Measurements from ENCODE around the gene ADGRV1. TPM values are rescaled to one million over a fixed set of nuclear protein-coding genes. Genes with fewer than 3 reads are reported as not detected.
"Not testable (repeated sequence)": the region's sequence is repeated elsewhere in the genome, so short reads cannot be mapped to it uniquely, and the experiment has no call there.

ADGRV1 gene
- polyA plus RNA-seq, 1 of the 3 experiments (the other 2 are of a cell fraction): 0.23 TPM

GRCh38 chr5:90618071-90618470 is 59.5 kb downstream of the ADGRV1 start:
- no peak overlapping the region for H2AFZ ChIP-seq (ENCODE audit: low read depth)
- no peak overlapping the region for H3K9ac ChIP-seq
- H3K4me2 ChIP-seq: no peak overlapping the region
- no peaks in the 10 kb centered on the region for H3K4me1 ChIP-seq (ENCODE audit: control insufficient read depth in 1 of 2, insufficient read depth in 2 of 2, low read depth in 1 of 2, low read length in 1 of 2)
- no peaks in the 10 kb centered on the region for H4K20me1 ChIP-seq (ENCODE audit: insufficient read depth)
- H3K27ac ChIP-seq (ENCODE audit: low read depth in 2 of 2, low read length in 1 of 2): no peak overlapping the region
- no peak overlapping the region for H3K4me3 ChIP-seq (ENCODE audit: low read depth in 2 of 2, low read length in 1 of 2)
- 64% methylated on average over 5 of the region's 5 CpGs for WGBS (ENCODE audit: low lambda C conversion rate)
- no peaks in the 10 kb centered on the region for H3K27me3 ChIP-seq (ENCODE audit: insufficient read depth)
- H3K36me3 ChIP-seq (replicated peaks in 1 of 2; ENCODE audit: control insufficient read depth in 1 of 2, insufficient read depth in 2 of 2, low read length in 1 of 2): no peaks in the 10 kb centered on the region
- POLR2A ChIA-PET: no interaction called here
- no peaks in the 10 kb centered on the region for H3K9me3 ChIP-seq
- TF ChIP-seq GABPA (IDR thresholded peaks at IDR 0.05; ENCODE audit: low read depth) (no peak), POLR2AphosphoS5 (IDR thresholded peaks at IDR 0.05; ENCODE audit: low read depth, low read length) (no peak), USF1 (IDR thresholded peaks at IDR 0.05; ENCODE audit: borderline replicate concordance, low read depth) (no peak), MXI1 (IDR thresholded peaks at IDR 0.05; ENCODE audit: low read depth, low read length) (no peak), REST (IDR thresholded peaks at IDR 0.05; ENCODE audit: low read depth, low read length) (no peak), TAF1 (IDR thresholded peaks at IDR 0.05; ENCODE audit: borderline replicate concordance, low read depth, low read length) (no peak), USF2 (IDR thresholded peaks at IDR 0.05; ENCODE audit: borderline replicate concordance, low read depth, low read length) (no peak), FOXM1 (IDR thresholded peaks at IDR 0.05; ENCODE audit: low read depth) (no peak), RAD21 (IDR thresholded peaks at IDR 0.05; ENCODE audit: low read length) (no peak), FOXJ3 (CRISPR knock-in tag; IDR thresholded peaks at IDR 0.05) (no peak), MEF2A (IDR thresholded peaks at IDR 0.05; ENCODE audit: borderline replicate concordance, low read depth) (no peak)
- DNase-seq: no peak
- CTCF ChIA-PET: interaction anchor here (0.7 to 1.0 kb wide), 2 partner anchors 15 to 18 kb away, joined by 3 read pairs; no protein-coding TSS in a partner anchor
- H3K79me2 ChIP-seq (ENCODE audit: insufficient read depth): no peaks in the 10 kb centered on the region
- no peaks in the 10 kb centered on the region for H3F3A ChIP-seq (replicated peaks; ENCODE audit: insufficient read depth)
- H3K9me2 ChIP-seq: no peaks in the 10 kb centered on the region

GRCh38 chr5:90619762-90620161 is 61.2 kb downstream of the ADGRV1 start:
- DNase-seq; H3K9me2 ChIP-seq; H3K9me3 ChIP-seq; H3K27ac ChIP-seq (ENCODE audit: low read depth in 2 of 2, low read length in 1 of 2); H4K20me1 ChIP-seq (ENCODE audit: insufficient read depth); H3K36me3 ChIP-seq (replicated peaks in 1 of 2; ENCODE audit: control insufficient read depth in 1 of 2, insufficient read depth in 2 of 2, low read length in 1 of 2); H2AFZ ChIP-seq (ENCODE audit: low read depth); H3K4me2 ChIP-seq; H3K4me1 ChIP-seq (ENCODE audit: control insufficient read depth in 1 of 2, insufficient read depth in 2 of 2, low read depth in 1 of 2, low read length in 1 of 2); H3K79me2 ChIP-seq (ENCODE audit: insufficient read depth); H3K27me3 ChIP-seq (ENCODE audit: insufficient read depth); H3F3A ChIP-seq (replicated peaks; ENCODE audit: insufficient read depth); CTCF ChIA-PET; H3K9ac ChIP-seq; H3K4me3 ChIP-seq (ENCODE audit: low read depth in 2 of 2, low read length in 1 of 2); POLR2A ChIA-PET: not testable (repeated sequence)
- WGBS (ENCODE audit: low lambda C conversion rate): 67% methylated on average over 6 of the region's 6 CpGs

Data from SK-N-SH (cell line).